SJCRH30 (cell line): ENCODE results near the gene NOG. TPM values are rescaled to one million over a fixed set of nuclear protein-coding genes. Genes with fewer than 3 reads are reported as not detected.

Source experiments
- DNase-seq, 2 experiments: peaks; one replicate each; pipeline ENCODE4 v3.0.0-alpha.2; 2015 to 2020
- H3K27ac ChIP-seq: fragments of 250-450 bp; sonication (Bioruptor Pico); 2 replicates; pipeline ENCODE4 v1.5.1; 2020; ENCODE audit warnings: mild to moderate bottlenecking, moderate library complexity
- H3K27me3 ChIP-seq: fragments of 250-450 bp; sonication (Bioruptor Pico); 2 replicates; pipeline ENCODE4 v1.5.1; 2020; ENCODE audit warnings: mild to moderate bottlenecking, moderate library complexity
- H3K36me3 ChIP-seq: fragments of 250-450 bp; sonication (Bioruptor Pico); 2 replicates; pipeline ENCODE4 v1.5.1; 2020; ENCODE audit warnings: mild to moderate bottlenecking, moderate library complexity
- H3K4me1 ChIP-seq: fragments of 250-450 bp; sonication (Bioruptor Pico); 2 replicates; pipeline ENCODE4 v1.5.1; 2020; ENCODE audit warnings: mild to moderate bottlenecking, moderate library complexity
- H3K4me3 ChIP-seq: fragments of 250-450 bp; sonication (Bioruptor Pico); 2 replicates; pipeline ENCODE4 v1.5.1; 2020; ENCODE audit warnings: mild to moderate bottlenecking, moderate library complexity
- H3K9me3 ChIP-seq: fragments of 250-450 bp; sonication (Bioruptor Pico); replicated peaks from 2 replicates; pipeline ENCODE4 v1.5.1; 2020; ENCODE audit warnings: mild to moderate bottlenecking, moderate library complexity
- total RNA-seq: library from RNA; depleted of rRNA; stranded (reverse); fragments of >200 nt; shearing (Covaris generic); gene quantifications from 2 replicates; pipeline ENCODE4 v1.2.3, GENCODE V29; 2014

NOG gene
- total RNA-seq, 1 experiment from 2014 or later: 19.8 TPM

GRCh38 chr17:56592487-56593085 lies 913 bp upstream of the NOG start:
- DNase-seq: peak; percentile 61 to 79
- H3K27ac ChIP-seq: no peak overlapping the region
- H3K4me1 ChIP-seq: no peaks in the 10 kb centered on the region
- H3K27me3 ChIP-seq: no peaks in the 10 kb centered on the region
- peak overlapping the region; percentile 89 for H3K4me3 ChIP-seq
- H3K36me3 ChIP-seq: no peaks in the 10 kb centered on the region
- no peaks in the 10 kb centered on the region for H3K9me3 ChIP-seq

GRCh38 chr17:56593086-56593645 lies 333 bp upstream of the NOG start:
- Histone ChIP-seq H3K4me1 (no peaks in the 10 kb centered on the region), H3K36me3 (no peaks in the 10 kb centered on the region), H3K4me3 (peak overlapping the region; percentile 89), H3K27me3 (no peaks in the 10 kb centered on the region), H3K27ac (peak overlapping the region; percentile 99; the same call in 1 of the 2 replicates), H3K9me3 (no peaks in the 10 kb centered on the region)
- peak; percentile 83 for DNase-seq

GRCh38 chr17:56594320-56595107 lies 1.0 kb downstream of the NOG start:
- Histone ChIP-seq H3K27me3 (no peaks in the 10 kb centered on the region), H3K27ac (peak overlapping the region; percentile 99), H3K4me3 (peak overlapping the region; percentile 89), H3K36me3 (no peaks in the 10 kb centered on the region), H3K9me3 (no peaks in the 10 kb centered on the region), H3K4me1 (peaks cover 9% of the 10 kb centered on the region)
- DNase-seq: peak; percentile 65 to 71

- H3K27ac ChIP-seq: peak overlapping the region; percentile 99
- H3K9me3 ChIP-seq: no peaks in the 10 kb centered on the region
- peak overlapping the region; percentile 89 for H3K4me3 ChIP-seq
- no peaks in the 10 kb centered on the region for H3K27me3 ChIP-seq
- no peaks in the 10 kb centered on the region for H3K36me3 ChIP-seq
- peak in 1 of 2 experiments; percentile 36 for DNase-seq
- H3K4me1 ChIP-seq: peaks cover 15% of the 10 kb centered on the region
Observed at GRCh38 chr17:56595108-56595418, 1.6 kb downstream of the NOG start.

- DNase-seq: peak; percentile 89
- peaks cover 21% of the 10 kb centered on the region for H3K4me1 ChIP-seq
- H3K27me3 ChIP-seq: no peaks in the 10 kb centered on the region
- H3K9me3 ChIP-seq: no peaks in the 10 kb centered on the region
- peak overlapping the region; percentile 89 for H3K4me3 ChIP-seq
- H3K36me3 ChIP-seq: no peaks in the 10 kb centered on the region
- peak overlapping the region; percentile 99 for H3K27ac ChIP-seq
Observed at GRCh38 chr17:56595831-56596690, 2.6 kb downstream of the NOG start.

- Histone ChIP-seq H3K36me3 (no peaks in the 10 kb centered on the region), H3K27ac (peak overlapping the region; percentile 99), H3K4me1 (peaks cover 29% of the 10 kb centered on the region), H3K27me3 (no peaks in the 10 kb centered on the region), H3K9me3 (no peaks in the 10 kb centered on the region), H3K4me3 (peak overlapping the region; percentile 89)
- peak; percentile 82 to 86 for DNase-seq
Observed at GRCh38 chr17:56596691-56597494, 3.4 kb downstream of the NOG start.

GRCh38 chr17:56597495-56597990 lies 4.0 kb downstream of the NOG start:
- Histone ChIP-seq H3K27ac (peak overlapping the region; percentile 99), H3K4me1 (peaks cover 35% of the 10 kb centered on the region)
- DNase-seq: peak; percentile 90 to 94

GRCh38 chr17:56598466-56598865 lies 5.0 kb downstream of the NOG start:
- peak overlapping the region; percentile 89 for H3K4me3 ChIP-seq
- peaks cover 42% of the 10 kb centered on the region for H3K4me1 ChIP-seq
- no peaks in the 10 kb centered on the region for H3K27me3 ChIP-seq
- peak overlapping the region; percentile 99 for H3K27ac ChIP-seq
- no peaks in the 10 kb centered on the region for H3K9me3 ChIP-seq
- no peaks in the 10 kb centered on the region for H3K36me3 ChIP-seq
- DNase-seq: peak; percentile 91 to 94

More at GRCh38 chr17:56597495-56597990, 4.0 kb downstream of the NOG start:
- Histone ChIP-seq H3K36me3 (no peaks in the 10 kb centered on the region), H3K4me3 (peak overlapping the region; percentile 89), H3K9me3 (no peaks in the 10 kb centered on the region), H3K27me3 (no peaks in the 10 kb centered on the region)

- DNase-seq: no peak
- H3K27ac ChIP-seq: peak overlapping the region; percentile 99
- peak overlapping the region; percentile 89 for H3K4me3 ChIP-seq
- no peaks in the 10 kb centered on the region for H3K27me3 ChIP-seq
- no peaks in the 10 kb centered on the region for H3K36me3 ChIP-seq
- H3K4me1 ChIP-seq: peaks cover 48% of the 10 kb centered on the region
- no peaks in the 10 kb centered on the region for H3K9me3 ChIP-seq
Observed at GRCh38 chr17:56599088-56599487, 5.6 kb downstream of the NOG start.

- H3K27ac ChIP-seq: peak overlapping the region; percentile 99; the same call in 1 of the 2 replicates
- DNase-seq: no peak
- no peaks in the 10 kb centered on the region for H3K27me3 ChIP-seq
- no peak overlapping the region for H3K4me3 ChIP-seq
- no peaks in the 10 kb centered on the region for H3K36me3 ChIP-seq
- H3K9me3 ChIP-seq: no peaks in the 10 kb centered on the region
- H3K4me1 ChIP-seq: peaks cover 53% of the 10 kb centered on the region
Observed at GRCh38 chr17:56599566-56599965, 6.1 kb downstream of the NOG start.

- H3K4me3 ChIP-seq: no peak overlapping the region
- no peaks in the 10 kb centered on the region for H3K27me3 ChIP-seq
- DNase-seq: no peak
- no peaks in the 10 kb centered on the region for H3K36me3 ChIP-seq
- peak overlapping the region; percentile 99; the same call in 1 of the 2 replicates for H3K27ac ChIP-seq
- no peaks in the 10 kb centered on the region for H3K9me3 ChIP-seq
- H3K4me1 ChIP-seq: peaks cover 60% of the 10 kb centered on the region
Observed at GRCh38 chr17:56600256-56600655, 6.8 kb downstream of the NOG start.

- H3K36me3 ChIP-seq: no peaks in the 10 kb centered on the region
- DNase-seq: peak in 1 of 2 experiments; percentile 41
- H3K27ac ChIP-seq: peak overlapping the region; percentile 100
- H3K4me3 ChIP-seq: no peak overlapping the region
- no peaks in the 10 kb centered on the region for H3K27me3 ChIP-seq
- H3K9me3 ChIP-seq: no peaks in the 10 kb centered on the region; the same call in 1 of the 2 replicates
- peaks cover 63% of the 10 kb centered on the region for H3K4me1 ChIP-seq
Observed at GRCh38 chr17:56601591-56601990, 8.1 kb downstream of the NOG start.

- DNase-seq: peak; percentile 94 to 98
- Histone ChIP-seq H3K27me3 (no peaks in the 10 kb centered on the region), H3K4me1 (peaks cover 63% of the 10 kb centered on the region), H3K4me3 (no peak overlapping the region), H3K36me3 (no peaks in the 10 kb centered on the region), H3K9me3 (no peaks in the 10 kb centered on the region; the same call in 1 of the 2 replicates), H3K27ac (peak overlapping the region; percentile 100)
Observed at GRCh38 chr17:56602292-56603130, 9.0 kb downstream of the NOG start.
